ENCODE results near the gene CECR2.

The CECR2 gene

DNA sequence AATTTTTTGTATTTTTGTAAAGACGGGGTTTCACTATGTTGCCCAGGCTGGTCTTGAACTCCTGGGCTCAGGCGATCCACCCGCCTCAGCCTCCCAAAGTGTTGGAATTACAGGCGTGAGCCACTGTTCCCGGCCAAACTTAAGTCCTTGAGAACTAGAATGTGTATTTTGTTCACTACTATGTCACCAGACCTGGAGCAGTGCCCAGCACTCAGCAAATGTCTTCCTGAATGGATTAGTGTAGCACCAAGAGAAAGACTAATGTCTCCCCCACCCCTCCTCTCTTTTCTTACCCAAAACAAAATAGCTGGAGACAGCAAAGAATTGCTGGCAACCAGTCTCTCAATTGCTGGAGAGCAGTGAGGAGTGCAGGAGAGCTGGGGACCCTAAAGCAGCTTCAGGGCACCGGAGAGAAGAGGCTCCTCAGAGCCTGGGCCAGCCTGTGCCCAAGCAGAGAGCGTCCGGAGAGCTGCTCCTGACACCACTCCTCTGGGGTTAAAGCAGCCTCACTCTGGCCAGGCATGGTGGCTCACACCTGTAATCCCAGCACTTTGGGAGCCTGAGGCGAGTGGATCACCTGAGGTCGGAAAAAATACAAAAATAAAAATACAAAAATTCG lies 209.0 kb downstream of the CECR2 start:
- no peak for DNase-seq

DNA sequence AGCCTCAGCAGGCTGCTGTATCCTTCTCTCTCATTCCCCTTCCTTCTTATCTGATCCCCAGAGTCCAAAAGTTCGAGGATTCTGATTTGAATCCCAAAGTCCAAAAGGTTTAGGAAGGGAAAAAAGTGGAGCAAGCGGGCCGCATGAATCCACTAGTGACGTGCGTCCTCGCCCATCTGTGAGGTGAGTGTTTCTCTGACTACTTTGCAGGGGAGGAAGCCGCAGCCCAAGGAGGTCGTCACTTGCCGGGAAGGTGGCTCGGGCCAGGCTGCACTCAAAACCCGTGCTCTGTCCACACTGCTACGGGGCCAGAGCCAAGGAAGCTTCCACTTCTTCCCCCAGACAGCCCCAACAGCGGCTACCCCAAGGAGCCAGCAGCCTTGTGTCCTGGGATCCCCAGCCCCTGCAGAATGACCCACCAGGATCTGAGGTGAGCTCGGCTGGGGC lies 210.3 kb downstream of the CECR2 start:
- DNase-seq: no peak

DNA sequence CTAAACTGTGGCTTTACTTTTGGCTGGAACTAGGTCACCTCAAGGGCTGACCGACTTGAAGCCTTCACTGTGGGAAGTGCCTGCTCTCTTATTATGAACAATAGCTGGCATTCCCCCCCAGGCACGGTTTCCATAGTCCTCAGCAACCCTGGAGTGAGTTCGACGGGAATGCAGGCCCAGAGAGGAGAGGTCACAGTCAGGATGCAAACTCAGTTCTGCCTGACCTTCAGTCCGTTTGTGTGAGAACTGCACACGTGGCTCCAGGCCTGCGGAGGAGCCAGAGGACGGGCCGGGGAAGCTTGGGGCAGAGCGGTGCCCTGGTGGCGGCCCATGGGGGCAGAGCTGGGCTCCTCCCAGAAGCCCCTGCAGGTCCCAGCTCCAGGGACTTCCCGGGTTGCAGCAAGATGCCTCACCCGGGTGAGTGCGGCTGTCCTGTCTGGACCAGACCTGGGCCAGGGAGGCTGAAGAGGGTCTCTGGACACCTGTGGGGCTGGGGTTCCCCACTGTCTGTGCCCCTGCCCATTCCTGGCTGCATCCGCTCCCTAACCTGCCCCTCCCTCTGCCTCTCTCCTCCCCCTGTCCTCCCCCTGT lies 211.3 kb downstream of the CECR2 start:
- no peak for DNase-seq

DNA sequence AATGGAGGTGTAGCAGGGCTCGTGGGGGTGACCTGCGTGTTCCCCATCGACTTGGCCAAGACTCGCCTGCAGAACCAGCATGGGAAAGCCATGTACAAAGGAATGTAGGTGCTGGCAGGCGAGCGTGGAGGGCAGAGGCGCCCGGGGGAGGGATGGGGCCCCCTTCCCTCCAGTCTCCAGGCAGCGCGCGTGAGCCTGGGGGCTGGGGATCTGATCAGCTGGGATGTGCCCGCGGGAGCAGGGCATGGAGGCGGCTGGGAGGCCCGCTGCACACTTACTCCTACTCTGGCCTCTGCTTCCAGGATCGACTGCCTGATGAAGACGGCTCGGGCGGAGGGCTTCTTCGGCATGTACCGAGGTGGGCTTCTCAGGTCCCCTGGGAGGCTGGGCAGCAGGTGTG lies 211.8 kb downstream of the CECR2 start:
- no peak for DNase-seq

DNA sequence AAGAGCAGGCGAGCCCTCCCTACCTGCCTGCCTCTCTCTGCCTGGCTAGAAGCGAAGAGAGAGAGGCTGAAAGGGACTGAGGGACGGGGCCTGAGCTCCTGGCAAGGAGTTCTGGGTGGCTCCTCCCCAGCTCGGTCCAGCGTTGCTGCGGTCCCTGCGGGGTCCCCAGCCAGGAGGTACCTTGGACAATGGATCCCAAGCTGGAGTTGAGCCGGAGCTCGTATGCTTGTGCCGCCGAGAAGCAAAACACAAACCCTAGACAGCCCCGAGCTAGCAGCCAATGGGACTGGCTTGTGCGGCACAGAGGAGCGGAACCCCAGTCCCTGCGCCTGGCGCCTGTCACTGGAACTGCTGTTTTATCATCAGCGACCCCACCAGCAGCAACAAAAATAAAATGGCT lies 212.4 kb downstream of the CECR2 start:
- DNase-seq: no peak

DNA sequence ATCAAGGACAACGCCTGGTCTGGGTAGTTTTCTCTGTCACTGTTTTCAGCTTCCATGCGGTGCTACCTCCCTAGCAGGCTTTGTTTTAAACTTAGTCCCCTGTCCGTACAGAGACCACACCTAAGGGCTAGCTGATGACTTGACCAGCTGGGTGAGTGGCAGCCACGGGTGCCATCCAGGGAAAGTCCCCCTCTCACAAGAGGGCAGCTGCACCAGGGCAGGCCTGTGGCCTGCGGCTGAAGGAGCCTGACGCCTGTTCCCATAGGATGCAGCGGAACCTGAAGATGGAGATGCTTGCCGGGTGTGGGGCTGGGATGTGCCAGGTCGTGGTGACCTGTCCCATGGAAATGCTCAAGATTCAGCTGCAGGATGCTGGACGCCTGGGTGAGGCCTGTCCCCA lies 213.9 kb downstream of the CECR2 start:
- no peak for DNase-seq

DNA sequence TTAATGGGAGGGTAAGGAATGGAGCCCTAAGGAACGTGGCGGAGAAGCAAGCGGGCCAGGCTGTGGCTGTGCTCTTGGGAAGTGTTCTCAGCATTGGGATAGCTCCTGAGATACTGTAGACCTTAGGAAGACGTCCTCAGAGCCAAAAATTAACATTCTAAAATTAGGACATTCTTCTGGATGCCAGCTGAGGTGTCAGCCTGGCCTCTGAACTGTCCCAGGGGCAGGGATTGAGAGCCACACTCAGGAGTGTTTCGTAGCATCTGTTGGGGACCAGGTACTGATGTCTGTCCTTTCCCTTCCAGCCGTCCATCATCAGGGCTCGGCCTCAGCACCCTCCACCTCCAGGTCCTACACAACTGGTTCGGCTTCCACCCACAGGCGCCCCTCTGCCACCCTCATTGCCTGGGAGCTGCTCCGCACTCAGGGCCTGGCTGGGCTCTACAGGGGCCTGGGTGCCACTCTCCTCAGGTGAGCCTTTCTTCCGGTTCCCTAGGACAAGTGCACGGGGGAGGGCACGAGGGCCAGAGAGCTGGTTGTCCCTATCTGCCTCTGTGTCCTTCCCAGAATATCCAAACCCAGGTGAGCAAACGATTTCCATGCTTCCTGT lies 217.7 kb downstream of the CECR2 start:
- no peak for DNase-seq

DNA sequence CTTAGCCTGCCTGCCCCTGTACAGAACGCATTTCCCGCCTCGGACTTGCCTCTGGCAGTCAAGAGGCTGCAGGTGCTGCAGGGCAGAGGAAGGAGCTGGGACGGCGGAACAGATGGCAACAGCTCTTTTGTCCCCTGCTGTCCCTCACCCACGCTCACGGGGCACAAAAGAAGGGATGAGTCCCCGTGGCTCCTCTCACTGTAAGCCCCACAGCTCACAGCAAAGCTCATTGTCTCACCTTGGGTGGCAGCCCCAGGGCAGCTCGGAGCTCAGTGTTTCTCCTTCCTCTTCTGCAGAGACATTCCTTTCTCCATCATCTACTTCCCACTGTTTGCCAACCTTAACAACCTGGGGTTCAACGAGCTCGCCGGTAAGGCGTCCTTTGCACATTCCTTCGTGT lies 218.4 kb downstream of the CECR2 start:
- DNase-seq: no peak

DNA sequence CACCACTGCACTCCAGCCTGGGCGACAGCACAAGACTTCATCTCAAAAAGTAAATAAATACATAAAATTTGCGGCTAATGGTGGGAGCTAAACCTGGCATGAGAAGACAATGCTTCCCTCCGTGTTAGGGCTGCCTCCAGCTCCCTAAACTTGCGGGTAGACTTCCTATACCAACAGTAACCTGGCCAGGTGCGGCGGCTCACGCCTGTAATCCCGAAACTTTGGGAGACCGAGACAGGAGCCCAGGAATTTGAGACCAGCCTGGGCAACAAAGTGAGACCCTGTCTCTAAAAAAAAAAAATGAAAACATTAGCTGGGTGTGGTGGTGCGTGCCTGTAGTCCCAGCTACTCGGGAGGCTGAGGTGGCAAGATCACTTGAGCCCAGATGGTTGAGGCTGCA lies 219.3 kb downstream of the CECR2 start:
- no peak for DNase-seq

DNA sequence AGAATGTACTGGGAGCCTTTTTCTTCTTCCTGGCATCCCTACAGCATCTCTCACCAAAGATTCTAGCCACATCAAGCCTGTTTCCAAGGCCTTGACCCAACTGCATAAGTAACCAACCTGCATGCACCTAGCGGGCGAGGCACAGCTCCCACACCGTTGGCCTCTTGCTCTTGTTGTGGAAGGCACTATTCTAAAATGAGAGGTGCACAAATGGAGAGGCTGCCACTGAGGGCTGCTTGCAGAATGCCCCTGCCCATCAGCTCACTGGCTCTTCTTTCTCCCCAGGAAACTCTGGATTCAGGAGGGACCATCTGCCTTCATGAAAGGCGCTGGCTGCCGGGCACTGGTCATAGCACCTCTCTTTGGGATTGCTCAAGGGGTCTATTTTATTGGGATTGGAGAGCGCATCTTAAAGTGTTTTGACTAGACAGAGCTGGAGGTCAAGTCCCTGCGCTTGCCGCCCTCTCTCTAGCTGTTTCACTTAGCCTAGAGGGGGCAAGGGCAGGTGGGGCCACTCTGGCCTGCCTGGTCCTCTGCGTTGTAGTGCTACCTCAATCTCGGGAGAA lies 220.6 kb downstream of the CECR2 start:
- no peak for DNase-seq

DNA sequence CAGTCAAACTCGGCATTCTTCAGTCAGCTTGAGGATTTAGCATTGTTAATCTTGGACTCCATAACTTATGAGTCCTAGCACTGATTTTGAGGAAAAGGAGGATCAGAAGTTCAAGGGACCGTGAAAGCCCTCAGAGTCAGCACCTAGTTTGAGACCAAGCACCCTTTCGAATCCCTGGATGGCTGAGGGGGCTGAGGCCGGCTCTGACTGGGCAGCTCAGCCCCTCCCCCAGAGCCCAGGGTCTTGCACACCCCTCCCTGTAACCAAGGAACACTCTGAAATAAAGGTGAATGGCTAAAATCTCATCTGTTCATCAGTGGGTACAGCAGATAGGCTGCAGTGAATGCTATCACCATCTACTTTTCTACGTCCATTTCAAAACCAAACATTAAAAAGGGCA lies 221.3 kb downstream of the CECR2 start:
- DNase-seq: no peak

DNA sequence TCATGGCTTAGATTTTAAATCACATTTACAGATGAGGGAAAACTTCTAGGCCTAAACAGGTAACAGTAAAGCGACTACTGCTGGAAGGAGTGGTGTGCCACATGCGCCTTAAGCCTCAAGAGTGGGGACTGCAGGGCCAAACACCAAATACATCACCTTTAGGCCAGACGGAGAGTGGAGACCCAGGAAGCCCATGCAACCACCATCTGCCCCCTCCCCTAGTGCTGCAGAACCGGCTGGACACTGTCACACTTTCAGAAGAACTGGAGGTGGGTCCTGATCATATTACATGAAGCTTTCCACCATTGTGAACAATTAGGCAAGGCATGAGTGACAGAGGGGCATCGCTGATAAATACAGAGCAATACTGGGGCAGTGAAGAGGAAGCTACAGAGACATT lies 222.9 kb downstream of the CECR2 start:
- no peak for DNase-seq

DNA sequence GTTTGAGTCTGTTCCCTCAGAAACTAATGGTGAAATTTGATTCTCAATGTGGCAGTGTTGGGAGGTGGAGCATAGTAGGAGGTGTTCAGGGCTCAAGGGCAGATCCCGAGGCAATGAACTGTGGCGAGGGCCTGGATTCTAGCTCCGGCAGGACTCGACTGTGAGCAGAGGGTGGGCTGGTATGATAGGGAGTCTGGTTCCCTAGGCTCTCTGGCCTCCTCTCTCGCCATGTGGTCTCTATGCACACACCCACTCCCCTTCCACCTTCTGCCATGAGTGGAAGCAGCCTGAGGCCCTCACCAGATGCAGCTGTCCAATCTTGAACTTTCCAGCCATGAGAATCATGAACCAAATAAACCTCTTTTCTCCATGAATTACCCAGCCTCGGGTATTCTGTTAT lies 227.0 kb downstream of the CECR2 start:
- no peak for DNase-seq

DNA sequence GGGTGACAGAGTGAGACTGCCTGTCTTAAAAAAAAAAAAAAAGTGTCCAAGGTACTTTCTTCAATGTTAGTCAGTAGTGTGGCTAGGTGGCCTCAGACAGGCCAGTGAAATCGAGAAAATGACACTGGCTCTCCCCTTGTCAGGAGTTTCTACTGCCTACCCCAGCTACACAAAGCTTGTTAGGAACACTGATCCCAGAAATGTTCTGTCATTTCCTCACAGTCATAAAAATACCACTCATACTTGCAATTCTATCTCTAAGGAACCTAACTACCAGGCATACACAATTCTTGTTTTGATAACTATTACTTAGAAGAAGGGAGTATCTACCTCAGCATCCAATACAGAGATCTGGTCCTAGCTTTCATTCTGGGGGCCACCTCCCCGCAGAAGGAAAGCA lies 228.0 kb downstream of the CECR2 start:
- no peak for DNase-seq

DNA sequence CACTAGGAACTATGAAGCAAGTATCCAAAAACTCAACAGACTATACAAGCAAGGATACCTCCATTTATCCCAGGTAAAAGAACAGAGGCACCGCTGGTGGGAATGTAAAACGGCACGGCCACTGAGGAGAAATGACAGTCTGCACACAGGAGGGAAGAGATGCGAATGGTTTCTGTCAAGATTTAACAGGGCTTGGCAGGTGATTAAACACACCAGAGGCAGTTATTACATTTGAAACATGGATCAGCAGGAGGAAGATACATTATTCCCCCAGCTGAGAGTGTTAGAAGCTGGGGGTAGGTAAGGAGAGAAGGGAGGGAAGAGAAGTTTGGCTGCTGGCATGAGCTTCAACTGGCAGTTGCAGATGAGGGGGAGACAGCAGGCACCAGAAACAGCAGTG lies 229.1 kb downstream of the CECR2 start:
- DNase-seq: no peak

DNA sequence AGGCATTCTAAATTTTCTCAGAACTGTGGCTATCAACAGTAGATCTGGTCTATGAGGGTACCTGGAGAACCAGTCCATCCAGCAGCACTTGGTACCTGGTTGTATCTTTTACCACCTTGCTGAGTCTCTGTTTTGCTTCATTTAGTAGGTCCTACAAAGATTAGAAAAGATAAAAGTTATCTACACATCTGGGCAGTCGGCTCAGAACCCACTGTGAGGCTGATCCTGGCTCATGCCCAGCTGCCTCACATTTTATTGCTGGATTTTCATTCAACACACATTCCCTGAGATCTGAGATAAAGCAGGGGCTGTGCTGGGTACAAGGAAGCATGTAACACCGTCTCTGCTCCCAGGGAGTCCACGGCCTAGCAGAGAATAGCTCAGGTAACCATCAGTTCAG lies 231.8 kb downstream of the CECR2 start:
- no peak for DNase-seq

DNA sequence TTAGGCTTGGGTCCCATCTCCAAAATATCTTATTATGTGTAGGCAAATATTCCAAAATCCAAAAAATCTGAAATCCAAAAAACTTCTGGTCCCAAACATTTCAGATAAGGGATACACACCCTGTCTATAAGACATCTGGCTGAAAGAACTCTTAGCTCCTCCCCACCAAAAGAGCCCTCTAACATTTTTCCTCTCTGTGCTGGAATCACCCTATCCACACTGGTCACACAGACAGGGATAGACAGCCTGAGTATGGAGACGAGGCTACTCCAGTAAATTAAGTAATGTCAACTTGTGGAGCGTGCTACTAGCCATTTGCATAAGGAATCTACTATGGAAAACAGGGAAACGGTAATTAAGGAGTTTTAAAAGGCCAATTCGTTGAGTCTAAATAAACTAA lies 234.4 kb downstream of the CECR2 start:
- DNase-seq: no peak

DNA sequence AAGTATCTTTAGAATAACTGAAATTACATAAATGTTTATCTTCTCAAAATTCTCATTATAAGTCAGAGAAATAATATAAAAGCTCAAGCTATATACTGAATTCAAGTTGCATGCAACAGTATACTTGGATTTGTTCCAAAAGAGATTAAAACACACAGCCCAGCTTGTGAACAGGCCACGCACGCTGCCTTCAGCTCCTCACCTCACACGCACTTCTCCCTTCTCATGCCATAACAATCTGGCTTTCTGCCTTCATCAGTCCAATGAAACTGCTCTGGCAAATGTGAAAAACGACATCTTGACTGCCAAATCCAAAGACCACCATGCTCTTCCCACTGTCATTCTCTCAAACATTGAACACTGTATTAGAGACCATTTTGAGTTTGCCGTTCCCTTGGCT lies 237.2 kb downstream of the CECR2 start:
- peak; percentile 78 for DNase-seq
